HG03457 (cell line): Measurements from ENCODE around the gene TRIM14.
"Not testable (repeated sequence)": the region's sequence is repeated elsewhere in the genome, so short reads cannot be mapped to it uniquely, and the experiment has no call there.

Source experiments
- ATAC-seq: cut with Tn5 transposase; IDR thresholded peaks from one replicate; pipeline ENCODE4 v1.9.1; 2021; ENCODE audit warnings: moderate number of reproducible peaks; ENCODE audit not compliant: unreplicated experiment

Gene TRIM14

GRCh38 chr9:98050351-98050750 is 68.7 kb downstream of the TRIM14 start:
- no peak for ATAC-seq

DNA sequence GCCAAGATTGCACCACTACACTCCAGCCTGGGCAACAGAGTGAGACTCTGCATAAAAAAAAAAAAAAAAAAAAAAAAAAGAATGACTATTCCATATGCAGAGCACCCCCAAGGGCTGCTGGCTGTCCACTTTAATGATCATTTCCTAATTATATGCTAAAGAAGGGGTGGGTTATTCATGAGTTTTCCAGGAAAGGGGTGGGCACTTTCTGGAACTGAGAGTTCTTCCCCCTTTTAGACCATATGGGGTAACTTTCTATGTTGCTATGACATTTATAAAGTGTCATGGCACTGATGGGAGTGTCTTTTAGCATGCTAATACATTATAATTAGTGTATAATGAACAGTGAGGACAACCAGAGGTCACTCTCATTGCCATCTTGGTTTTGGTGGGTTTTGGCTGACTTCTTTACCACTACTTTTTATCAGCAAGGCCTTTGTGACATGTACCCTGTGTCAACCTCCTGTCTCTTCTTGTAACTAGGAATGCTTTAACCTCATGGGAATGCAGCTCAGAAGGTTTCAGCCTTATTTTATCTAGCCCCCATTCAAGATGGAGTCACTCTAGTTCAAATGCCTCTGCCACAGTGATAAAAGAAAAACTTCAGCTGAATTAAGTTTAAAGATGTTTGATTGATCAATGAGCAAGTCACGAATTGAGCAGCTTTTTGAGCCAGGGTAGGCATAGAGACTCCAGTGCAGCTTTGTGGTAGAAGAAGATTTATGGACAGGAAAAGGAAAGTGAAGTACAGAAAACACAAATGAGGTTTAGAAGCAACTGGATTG is 69.5 kb downstream of the TRIM14 start:
- no peak for ATAC-seq

DNA sequence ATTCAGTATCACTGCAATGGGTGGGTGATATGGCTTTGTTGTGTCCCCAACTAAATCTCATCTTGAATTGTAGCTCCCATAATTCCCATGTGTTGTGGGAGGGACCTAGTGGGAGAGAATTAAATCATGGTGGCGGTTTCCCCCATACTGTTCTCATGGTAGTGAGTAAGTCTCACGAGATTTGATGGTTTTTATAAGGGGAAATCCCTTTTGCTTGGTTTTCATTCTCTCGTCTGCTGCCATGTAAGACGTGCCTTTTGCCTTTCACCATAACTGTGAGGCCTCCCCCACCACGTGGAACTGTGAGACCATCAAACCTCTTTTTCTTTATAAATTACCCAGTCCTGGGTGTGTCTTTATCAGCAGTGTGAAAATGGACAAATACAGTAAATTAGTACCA is 72.0 kb downstream of the TRIM14 start:
- no peak for ATAC-seq

- no peak for ATAC-seq
Measured at GRCh38 chr9:98046180-98046543, 72.9 kb downstream of the TRIM14 start.

DNA sequence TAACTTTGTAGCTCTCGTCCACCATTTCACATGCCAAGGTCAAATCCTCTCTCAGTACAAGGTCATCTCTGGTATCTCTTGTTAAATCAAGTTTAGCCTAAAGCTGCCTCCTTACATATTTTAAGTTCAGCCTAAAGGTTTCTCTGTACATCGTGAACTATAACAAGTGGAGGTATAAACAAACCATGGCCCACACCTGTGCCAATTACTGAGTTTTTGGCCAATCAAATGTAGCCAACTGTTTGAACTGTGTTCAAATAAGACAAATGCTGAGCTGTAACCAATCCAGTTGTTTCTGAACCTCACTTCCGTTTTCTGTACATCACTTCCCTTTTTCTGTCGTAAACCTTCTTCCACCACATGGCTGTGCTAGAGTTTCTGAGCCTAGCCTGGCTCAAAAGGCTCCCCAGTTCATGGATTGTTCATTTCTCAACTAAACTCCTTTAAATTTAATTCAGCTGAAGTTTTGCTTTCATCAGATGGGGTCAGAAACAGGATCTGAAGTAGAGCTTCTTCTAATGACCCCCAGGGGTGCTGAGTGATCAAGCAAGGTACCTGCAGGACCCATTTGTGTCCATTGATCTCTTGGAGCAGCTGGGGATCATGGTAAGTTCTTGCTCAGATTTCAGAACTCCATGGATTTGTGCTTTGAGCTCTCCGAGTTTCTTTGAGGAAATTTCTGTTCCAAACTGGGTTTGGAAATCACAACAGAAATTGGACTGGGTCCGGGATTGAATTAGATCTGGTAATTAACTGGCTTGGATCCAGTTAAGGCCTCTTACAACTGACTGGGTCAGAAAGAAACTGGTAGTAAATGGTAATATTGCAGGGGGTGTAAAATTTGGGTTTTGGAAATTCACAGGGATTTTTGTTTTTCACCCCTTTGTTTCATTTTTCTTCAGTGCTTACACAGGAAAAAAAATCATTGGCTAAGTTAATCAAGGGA is 73.5 kb downstream of the TRIM14 start:
- no peak for ATAC-seq

DNA sequence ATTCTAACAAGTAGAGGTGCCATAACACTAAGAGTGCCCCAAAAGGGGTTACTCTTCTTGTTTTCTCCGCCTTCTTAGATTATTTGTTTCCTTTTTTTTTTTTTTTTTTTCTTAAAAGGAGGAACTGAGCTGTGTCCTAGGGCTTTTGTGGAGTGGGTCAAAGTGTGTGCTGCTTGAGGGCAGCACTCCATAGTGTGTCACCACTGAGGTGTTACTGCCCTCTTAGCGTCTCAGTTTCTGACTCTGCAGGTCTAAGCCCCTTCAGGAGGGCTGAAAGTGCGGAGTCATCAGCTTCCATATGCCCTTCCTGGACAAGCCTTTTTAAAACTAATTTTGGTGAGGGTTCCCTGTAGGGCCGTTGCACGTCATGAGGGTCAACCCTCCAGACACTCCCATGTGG is 75.1 kb downstream of the TRIM14 start:
- no peak for ATAC-seq

GRCh38 chr9:98040212-98040611 is 78.8 kb downstream of the TRIM14 start:
- no peak for ATAC-seq

DNA sequence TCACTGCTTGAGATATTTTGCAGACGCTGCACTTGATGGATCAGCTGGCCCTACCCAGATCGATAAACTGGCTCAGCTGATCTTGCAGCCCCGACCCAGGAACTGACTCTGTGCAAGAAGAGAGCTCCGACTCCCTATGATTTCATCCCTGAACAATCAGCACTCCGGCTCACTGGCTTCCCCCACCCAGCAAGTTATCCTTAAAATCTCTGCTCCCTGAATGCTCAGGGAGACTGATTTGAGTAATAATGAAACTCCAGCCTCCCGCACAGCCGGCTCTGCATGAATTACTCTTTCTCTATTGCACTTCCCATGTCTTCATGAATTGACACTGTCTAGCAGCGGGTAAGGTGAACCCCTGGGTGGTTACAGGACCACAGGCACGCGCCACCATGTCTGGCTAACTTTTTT is 79.4 kb downstream of the TRIM14 start:
- no peak for ATAC-seq

GRCh38 chr9:98038958-98039357 is 80.1 kb downstream of the TRIM14 start:
- ATAC-seq = no peak

GRCh38 chr9:98037357-98037756 is 81.7 kb downstream of the TRIM14 start:
- ATAC-seq = no peak

GRCh38 chr9:98034593-98035546 is 84.2 kb downstream of the TRIM14 start:
- ATAC-seq = no peak

GRCh38 chr9:98031935-98032334 is 87.1 kb downstream of the TRIM14 start:
- no peak for ATAC-seq

DNA sequence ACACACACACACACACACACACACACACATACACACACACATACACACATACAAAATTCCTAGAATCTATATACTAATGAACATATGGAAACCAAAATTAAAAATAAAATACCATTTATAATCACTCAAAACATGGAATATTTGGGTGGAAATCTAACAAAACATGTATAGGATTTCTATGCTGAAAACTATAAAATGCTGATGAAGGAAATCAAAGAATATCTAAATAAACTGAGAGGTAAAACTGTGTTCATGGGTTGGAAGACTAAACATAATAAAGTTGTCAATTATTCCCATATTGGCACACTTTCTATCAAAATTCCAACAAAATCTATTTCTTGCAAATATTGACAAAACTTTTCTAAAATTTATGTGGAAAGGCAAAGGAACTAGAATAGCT is 87.9 kb downstream of the TRIM14 start:
- no peak for ATAC-seq

DNA sequence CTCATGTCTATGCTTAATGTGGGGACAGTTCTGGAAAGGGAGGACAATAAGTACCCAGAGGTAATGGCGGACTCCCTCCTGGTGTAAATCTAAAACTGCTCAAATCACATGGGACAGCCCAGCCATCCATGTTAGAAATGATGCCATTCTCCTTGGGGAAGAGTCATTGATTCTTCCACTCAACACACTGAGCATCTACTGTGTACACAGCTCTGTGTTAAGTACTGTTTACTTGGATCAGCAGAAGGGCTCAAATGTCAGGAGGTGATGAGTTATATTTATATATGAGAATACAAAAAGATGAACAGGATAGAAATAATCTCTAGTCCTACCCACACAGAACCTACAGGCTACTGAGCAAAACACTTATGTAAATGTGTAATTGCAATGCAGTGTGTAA is 94.3 kb downstream of the TRIM14 start:
- ATAC-seq = no peak

GRCh38 chr9:98022447-98022846 is 96.6 kb downstream of the TRIM14 start:
- ATAC-seq = no peak

DNA sequence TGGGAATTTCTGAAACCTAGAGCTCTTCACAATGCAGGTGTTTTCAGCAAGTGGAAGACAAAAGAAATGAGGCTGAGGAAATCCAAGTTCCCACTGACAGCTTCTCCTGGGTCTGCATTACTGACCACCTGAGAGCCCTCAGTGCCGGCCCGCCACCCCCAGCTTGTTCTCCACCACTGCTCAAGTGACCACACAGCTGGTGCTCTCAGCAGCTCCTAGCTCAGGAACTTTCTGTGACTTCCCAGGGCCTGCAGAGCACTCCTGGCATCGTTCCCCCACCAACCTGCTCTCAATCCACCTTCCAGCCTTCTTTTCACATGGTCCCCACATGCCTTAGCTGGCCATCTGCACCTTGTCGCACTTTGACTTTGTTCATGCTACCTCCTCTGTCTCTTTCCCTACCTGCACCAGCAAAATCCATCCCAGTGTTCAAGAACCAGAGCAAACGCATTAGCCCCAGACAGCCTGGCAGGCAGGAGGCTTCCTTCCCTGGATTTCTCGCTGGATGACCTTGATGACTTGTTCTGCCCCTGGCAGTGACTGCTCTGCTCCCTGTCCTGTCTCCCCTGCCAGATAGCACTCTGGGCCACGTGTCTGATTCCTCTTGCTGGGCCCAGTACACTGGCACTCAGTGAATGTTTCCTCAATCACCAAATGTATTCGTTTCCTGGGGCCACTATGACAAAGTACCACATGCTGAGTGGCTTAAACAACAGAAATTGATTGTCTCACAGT is 97.5 kb downstream of the TRIM14 start:
- ATAC-seq = no peak

- no peak for ATAC-seq
Measured at GRCh38 chr9:98020476-98021145, 98.4 kb downstream of the TRIM14 start.

DNA sequence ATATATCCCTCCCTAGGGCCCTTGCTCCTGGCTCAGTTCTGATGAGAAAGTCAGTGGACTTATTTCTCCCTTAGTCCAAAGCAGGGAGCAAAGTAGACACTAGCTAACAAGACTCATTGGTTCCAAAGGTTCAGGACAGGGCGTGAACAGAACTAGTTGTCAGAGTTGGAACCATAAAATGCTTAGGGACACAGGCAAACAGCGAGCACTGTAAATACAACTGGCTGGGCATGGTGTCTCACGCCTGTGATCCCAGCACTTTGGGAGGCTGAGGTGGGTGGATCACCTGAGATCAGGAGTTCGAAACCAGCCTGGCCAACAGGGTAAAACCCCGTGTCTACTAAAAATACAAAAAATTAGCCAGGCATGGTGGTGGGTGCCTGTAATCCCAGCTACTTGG is 99.2 kb downstream of the TRIM14 start:
- not testable (repeated sequence) for ATAC-seq
